Measurements from ENCODE around the gene NPB.

Gene NPB

GRCh38 chr17:81898885-81899284 lies 3.2 kb upstream of the NPB start:
- DNase-seq (ENCODE audit: low read depth in 2 of 2) = no peak

GRCh38 chr17:81899514-81900166 lies 2.4 kb upstream of the NPB start:
- no peak for DNase-seq (ENCODE audit: low read depth in 2 of 2)

DNA sequence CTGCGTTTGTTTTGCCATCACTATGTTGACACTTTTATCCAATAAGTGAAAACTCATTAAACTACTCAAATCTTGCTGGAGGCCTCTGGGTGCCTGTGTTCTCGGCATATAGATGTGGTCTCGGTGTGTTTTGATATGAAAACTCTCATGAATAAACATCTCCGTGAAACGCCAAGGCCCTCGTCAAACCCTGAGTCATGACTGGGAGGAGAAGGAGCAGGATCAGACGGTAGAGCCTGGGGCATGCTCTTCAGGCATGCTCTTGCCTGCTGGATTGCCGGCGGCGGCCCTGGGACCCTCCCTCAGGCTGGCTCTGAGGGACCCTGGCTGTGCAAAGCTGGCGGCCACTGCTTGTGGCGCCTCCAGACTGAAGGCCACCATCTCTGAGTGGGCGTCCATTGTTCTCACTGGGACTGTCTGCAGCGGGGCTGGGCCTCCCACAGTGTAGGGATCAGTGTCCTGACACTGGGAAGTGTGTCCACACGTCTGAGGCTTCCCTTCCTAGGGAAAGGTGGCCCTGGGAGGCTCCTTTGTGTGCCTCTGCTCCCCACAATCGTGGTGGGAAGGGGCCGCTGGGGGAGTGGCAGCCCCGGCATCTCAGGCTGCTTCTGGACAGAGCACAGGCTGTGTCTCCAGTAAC lies 1.7 kb upstream of the NPB start:
- no peak for DNase-seq (ENCODE audit: low read depth in 2 of 2)

- no peak for DNase-seq (ENCODE audit: low read depth in 2 of 2)
Measured at GRCh38 chr17:81901167-81902022, 643 bp upstream of the NPB start.

- DNase-seq (ENCODE audit: low read depth in 2 of 2) = no peak
Measured at GRCh38 chr17:81902653-81903414, 796 bp downstream of the NPB start.

- DNase-seq (ENCODE audit: low read depth in 2 of 2) = no peak
Measured at GRCh38 chr17:81903415-81903831, 1.4 kb downstream of the NPB start.

- DNase-seq (ENCODE audit: low read depth in 2 of 2) = no peak
Measured at GRCh38 chr17:81903896-81904599, 2.0 kb downstream of the NPB start.

DNA sequence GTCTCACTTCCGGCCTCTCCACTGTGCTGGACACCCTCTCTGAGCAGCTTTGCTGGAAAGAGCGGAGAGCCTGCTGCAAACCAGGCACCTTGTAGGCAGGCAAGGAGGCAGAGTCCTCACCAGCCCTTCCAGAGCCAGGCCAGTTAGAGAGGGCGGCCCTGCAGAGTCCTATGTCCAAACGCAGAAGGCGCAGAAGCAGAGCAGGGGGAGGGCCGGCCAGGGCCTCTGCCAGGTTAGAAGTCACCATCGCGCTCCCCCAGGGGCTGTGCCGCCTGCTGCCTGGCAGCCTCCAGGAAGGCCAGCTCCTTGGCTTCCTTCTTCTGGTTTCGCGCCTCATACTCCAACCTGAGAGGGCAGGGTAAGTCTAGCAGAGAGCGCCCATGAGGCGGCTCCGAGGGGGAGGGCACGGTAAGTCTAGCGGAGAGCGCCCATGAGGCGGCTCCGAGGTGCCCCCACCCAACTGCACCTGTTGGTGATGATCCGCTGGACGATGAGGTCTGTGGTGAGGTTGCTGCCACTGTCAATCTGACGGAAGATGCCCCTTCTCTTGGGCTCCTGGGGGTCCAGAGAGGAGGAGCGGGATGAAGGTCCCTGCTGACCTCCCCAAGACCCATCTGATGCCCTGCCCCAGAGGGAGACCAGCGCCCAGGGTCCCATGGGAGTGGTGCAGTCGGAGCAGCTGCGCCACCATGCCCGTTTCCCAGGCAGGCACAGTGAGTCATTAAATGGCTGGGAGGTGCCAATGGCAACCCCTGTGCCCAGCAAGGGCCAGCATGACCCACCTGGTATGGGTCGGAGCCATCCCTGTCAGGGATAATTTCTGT lies 2.8 kb downstream of the NPB start:
- DNase-seq (ENCODE audit: low read depth in 2 of 2) = no peak

- DNase-seq (ENCODE audit: low read depth in 2 of 2) = no peak
Measured at GRCh38 chr17:81905424-81905875, 3.4 kb downstream of the NPB start.

DNA sequence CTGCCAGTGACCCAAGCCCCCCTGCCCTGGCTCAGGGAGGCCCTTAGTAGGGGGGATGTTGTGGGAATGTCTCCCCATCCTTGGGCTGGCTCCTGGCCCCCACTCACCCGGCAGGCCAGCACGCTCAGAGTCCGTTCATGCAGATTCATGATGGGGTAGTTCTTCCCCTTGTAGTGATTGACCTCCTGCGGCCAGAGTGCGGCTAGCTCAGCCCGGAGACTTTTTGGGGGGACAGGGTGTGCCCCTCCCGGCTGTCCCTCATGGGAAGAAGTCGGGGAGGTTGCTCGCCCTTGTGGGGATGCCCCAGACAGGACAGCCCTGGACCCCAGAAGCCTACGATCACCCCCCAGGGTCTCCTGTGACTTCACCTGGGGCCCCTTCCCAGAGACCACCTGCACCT lies 4.0 kb downstream of the NPB start:
- DNase-seq (ENCODE audit: low read depth in 2 of 2) = no peak

DNA sequence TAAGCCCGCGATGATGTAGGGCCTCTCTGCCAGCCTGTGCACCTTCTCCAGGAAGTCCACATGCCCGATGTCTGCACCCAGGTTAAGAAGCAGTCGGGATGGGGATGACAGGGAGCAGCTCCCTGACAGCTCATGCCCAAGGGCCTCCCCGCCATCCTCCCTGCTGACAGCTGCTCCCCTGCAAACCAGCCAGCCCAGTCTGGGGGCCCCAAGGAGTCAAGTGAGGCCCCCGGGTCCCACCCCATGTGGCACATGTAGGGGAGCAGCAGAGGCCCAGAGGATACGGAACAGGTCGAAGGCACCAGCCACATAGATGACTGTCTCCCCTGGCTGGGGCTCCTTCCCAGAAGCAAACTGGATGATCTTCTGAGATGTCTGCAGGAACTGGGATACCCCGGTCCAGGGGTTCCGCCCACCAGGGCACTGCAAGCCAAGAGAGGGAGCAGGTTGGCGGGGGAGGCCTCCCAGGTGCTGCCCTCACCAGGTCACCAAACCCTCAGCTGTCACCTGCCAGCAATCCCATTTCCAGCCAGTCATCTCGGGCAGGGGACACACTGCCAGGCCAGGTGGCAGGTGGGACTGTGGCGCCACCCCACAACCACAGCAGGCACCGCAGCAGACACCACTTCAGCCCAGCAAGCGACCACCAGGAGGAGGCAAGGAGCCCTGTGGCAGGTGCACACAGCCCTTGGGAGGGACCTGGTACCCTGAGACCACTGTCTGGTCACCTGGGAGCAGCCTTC lies 4.6 kb downstream of the NPB start:
- no peak for DNase-seq (ENCODE audit: low read depth in 2 of 2)

DNA sequence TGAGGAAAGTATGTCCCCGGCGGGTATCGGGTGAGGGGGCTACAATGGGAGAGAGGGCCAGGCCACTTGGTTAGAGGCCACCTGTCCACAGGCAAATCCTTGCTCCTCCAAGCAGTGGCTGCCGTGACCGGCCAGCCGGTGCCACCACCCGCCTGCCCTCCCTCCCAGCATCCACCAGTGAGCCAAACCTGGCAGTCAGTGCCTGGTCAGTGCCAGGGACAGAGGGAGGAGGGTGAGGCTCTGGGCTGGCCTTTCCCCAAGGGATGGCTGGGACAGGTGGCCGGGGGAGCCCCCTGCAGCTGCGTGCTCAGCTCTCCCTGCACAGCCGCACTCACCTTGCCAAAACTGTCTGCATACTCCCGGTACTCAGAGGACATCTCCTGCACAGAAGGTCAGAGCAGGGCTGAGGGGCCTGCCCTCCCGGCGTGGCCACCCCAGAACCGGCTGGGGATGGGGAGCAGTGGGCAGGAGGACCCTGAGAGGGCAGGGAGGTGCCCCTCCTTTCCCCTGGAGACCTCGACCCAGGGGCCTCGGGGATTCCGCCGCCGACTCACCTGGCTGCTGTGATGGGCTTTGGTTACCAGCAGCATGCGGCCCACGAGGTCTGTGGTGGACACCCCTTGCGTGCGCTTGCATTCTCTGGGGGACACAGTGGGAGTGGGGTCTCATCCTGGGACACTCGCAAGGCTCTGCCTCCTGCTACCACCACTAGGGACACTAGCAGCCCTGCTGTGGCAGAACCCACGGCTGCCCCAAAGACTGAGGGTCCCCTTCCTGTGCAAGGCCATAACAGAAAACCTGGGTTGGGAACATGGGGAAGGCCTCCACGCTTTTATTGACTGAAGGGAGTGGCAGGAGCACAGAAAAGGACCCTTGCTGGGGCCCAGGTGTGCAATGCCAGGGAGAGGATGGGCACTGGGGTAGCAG lies 5.4 kb downstream of the NPB start:
- no peak for DNase-seq (ENCODE audit: low read depth in 2 of 2)

DNA sequence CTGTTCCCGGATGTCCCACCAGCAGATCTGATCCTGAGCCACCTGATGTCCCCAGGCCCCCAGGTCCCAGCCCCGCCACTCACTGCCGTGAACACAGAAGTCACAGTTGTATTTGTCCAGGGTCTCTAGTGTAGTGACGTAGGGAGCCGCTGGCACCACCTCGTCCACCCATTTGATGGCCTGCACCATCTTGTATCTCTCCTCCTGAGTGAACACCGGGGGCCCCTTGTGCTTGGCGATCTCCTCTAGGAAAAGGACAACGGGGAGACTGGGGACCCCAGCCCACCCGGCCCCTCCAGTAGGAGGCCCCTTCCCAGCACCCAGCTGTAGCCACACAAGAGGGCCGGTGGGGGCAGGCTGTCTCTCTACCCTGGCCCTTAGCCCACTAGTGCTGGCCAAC lies 6.8 kb downstream of the NPB start:
- DNase-seq (ENCODE audit: low read depth in 2 of 2) = no peak

DNA sequence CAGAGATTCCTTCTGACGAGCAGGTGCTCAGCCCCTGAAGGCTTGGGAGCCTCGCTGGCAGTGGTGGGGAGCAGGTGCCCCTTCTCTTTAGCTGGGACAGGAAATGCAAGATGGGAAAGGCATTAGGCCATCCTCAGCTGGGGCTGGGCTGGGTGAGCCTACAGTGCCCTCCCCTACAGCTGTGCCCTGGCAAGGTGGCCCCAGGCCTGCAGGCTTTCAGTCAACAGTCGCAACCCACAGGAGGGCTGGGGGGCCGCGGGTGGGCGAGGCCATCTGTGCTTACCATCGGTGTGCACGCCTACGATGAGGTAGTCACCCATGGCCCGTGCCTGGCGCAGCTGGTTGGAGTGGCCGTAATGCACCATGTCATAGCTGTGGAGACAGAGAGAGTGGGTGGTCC lies 7.2 kb downstream of the NPB start:
- DNase-seq (ENCODE audit: low read depth in 2 of 2) = no peak

- no peak for DNase-seq (ENCODE audit: low read depth in 2 of 2)
Measured at GRCh38 chr17:81909966-81910839, 8.2 kb downstream of the NPB start.

DNA sequence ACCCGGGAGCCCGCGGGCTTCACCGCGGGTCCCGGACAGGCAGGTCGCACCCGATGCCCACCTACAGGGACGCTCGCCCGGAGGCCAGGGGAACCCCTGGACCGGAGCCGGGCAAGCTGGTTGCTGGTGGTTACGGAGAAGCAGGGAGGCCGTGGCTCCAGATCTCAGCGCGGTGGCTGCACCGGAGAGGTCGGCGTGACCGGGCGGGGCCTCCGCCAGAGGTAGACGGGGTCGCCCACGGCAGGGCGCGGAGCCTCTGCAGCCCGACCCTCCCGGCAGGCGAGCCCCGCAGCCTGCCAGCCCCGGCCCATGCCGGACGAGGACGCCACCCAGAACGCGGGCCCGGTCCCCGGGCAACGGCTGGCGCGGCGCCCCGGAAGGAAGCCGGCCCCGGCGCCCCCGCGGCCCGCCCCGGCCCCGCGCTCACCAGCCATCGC lies 8.8 kb downstream of the NPB start:
- no peak for DNase-seq (ENCODE audit: low read depth in 2 of 2)

DNA sequence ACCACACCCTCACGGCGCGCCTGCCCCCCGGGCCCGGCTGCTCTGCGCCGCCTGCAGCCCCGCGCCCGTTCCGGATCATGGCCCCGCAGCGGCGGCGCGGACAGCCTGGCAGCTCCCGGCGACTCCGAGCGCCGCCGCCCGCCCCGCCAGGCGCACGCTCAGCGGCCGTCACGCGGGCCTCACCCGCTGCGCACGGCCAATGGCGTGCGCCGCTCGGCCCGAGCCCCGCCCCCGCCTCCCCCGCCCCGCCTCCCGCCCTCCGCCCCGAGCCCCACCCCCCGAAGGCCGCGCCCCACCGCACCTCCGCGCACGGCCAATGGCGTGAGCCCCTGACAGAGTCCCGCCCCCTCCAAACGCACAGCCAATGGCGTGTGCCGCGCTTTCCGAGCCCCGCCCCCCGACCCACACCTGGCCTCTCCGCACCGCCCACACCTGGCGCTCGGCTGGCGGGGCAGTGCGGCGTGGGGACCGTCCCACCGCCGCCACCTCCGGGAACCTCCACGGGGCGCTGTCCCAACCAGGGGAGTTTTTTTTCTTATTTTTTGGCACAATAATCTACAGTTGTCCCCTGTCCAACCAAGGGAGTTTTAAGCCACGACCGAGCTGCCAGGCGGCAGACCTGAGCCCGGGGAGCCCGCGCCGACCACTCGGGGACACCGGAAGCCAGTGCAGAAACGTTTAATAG lies 9.4 kb downstream of the NPB start, which contains the start of gene PCYT2:
TSS of gene PCYT2 (minus strand) at position 123 of the 685 bp plus-strand sequence. CDS start at position 79, 44 bp downstream.
- peak; percentile 89 for DNase-seq (ENCODE audit: low read depth in 2 of 2)

All from activated CD8-positive, alpha-beta memory T cell treated with anti-CD3 and anti-CD28 coated beads for 4 hours (primary cell).